ENCODE measurements around the gene TNXB. TPM values are rescaled to one million over a fixed set of nuclear protein-coding genes. Genes with fewer than 3 reads are reported as not detected.

The TNXB gene
- total RNA-seq, 1 donor from 2014 or later = 0.38 TPM

DNA sequence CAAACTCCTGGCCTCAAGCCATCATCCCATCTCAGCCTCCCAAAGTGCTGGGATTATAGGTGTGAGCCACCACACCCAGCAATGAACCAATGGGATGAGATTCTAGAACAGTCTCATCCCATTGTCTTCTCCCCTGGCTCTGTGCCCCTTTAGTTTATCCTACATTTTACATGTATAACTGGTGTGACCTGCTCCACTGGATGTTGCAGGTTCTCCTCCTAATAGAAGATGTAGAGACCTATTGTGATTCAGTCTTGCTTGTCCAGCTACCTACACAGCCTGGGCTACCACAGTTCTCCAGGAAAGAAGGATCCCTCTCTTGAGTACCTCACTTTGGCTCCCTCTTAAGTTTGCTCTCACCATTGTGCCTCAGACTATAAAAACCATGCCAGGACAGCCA is 23.0 kb upstream of the TNXB start:
- no peak for DNase-seq (ENCODE audit: low read depth)
- Histone ChIP-seq H3K27me3 (ENCODE audit: control insufficient read depth, insufficient read depth, low read length) (peaks cover 2% of the 10 kb centered on the region), H3K36me3 (ENCODE audit: control insufficient read depth, insufficient read depth, low read length) (no peaks in the 10 kb centered on the region), H3K4me3 (ENCODE audit: low read depth, low read length) (no peak overlapping the region)
- TF ChIP-seq, protein P1, sequence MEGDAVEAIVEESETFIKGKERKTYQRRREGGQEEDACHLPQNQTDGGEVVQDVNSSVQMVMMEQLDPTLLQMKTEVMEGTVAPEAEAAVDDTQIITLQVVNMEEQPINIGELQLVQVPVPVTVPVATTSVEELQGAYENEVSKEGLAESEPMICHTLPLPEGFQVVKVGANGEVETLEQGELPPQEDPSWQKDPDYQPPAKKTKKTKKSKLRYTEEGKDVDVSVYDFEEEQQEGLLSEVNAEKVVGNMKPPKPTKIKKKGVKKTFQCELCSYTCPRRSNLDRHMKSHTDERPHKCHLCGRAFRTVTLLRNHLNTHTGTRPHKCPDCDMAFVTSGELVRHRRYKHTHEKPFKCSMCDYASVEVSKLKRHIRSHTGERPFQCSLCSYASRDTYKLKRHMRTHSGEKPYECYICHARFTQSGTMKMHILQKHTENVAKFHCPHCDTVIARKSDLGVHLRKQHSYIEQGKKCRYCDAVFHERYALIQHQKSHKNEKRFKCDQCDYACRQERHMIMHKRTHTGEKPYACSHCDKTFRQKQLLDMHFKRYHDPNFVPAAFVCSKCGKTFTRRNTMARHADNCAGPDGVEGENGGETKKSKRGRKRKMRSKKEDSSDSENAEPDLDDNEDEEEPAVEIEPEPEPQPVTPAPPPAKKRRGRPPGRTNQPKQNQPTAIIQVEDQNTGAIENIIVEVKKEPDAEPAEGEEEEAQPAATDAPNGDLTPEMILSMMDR (IDR thresholded peaks at IDR 0.05; ENCODE audit: insufficient read depth, low read length, poor library complexity, severe bottlenecking) = no peak

DNA sequence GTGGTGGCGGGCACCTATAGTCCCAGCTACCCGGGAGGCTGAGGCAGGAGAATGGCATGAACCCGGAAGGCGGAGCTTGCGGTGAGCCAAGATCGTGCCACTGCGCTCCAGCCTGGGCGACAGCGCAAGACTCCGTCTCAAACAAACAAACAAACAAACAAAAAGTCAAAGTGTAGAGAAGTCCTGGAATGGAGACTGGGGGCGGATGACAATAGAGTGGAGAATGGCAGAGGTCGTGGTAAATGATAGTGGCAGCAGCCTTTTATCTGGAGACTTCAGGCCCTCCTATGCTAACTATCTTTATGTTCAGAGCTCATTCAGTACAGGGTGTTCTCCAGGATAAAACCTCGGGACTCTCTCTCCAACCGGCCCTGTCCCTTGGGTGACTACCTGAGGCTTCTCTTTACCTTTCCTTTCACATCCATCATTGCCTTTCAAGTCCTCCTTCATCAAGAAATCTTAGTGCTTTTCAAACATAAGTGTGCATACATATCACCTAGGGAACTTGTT is 22.4 kb upstream of the TNXB start:
- H3K27me3 ChIP-seq (ENCODE audit: control insufficient read depth, insufficient read depth, low read length) = peaks cover 2% of the 10 kb centered on the region
- TF ChIP-seq, protein P1 (IDR thresholded peaks at IDR 0.05; ENCODE audit: insufficient read depth, low read length, poor library complexity, severe bottlenecking) = no peak
- no peak overlapping the region for H3K4me3 ChIP-seq (ENCODE audit: low read depth, low read length)
- no peak for DNase-seq (ENCODE audit: low read depth)
- no peaks in the 10 kb centered on the region for H3K36me3 ChIP-seq (ENCODE audit: control insufficient read depth, insufficient read depth, low read length)

DNA sequence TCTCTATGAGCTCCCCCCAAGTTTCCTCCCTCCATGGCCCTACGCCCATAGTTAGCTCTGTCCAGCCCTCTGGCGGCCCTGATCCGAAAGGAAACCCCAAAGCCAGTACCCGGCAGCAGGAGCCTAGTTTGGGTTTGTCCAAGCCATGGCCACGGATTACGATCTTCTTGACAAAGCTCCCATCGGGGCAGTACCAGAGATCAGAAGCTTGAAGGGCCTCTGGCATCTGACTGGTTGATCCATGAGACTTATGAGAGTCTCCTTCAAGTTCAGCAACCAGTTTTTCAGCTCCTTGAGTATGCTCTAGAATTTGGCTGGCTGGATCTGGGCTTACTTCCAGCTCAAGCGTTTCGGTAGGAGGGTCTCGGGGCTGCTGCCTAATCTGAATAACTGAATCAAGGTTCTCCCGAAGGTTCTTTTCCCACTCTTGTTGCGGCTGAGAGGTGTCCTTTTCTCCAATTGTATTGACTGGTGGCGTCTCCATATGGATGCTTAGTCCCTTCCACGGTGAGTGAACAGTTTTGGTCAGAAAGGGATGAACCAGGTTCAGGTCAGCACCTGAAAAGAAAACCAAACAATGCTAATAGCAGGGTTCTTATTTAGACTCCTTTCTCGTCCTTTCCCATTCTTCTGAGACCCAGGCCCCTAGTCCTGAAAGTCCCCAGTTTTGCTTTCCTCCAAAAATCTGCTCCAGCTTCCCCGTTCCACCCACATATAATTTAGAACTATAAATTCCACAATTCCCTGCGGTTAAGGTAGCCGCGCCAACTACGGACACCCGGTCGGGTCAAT is 20.4 kb upstream of the TNXB start:
- no peaks in the 10 kb centered on the region for H3K27me3 ChIP-seq (ENCODE audit: control insufficient read depth, insufficient read depth, low read length)
- H3K4me3 ChIP-seq (ENCODE audit: low read depth, low read length) = peak overlapping the region; percentile 65
- TF ChIP-seq, protein P1 (IDR thresholded peaks at IDR 0.05; ENCODE audit: insufficient read depth, low read length, poor library complexity, severe bottlenecking) = no peak
- H3K36me3 ChIP-seq (ENCODE audit: control insufficient read depth, insufficient read depth, low read length) = no peaks in the 10 kb centered on the region
- no peak for DNase-seq (ENCODE audit: low read depth)

DNA sequence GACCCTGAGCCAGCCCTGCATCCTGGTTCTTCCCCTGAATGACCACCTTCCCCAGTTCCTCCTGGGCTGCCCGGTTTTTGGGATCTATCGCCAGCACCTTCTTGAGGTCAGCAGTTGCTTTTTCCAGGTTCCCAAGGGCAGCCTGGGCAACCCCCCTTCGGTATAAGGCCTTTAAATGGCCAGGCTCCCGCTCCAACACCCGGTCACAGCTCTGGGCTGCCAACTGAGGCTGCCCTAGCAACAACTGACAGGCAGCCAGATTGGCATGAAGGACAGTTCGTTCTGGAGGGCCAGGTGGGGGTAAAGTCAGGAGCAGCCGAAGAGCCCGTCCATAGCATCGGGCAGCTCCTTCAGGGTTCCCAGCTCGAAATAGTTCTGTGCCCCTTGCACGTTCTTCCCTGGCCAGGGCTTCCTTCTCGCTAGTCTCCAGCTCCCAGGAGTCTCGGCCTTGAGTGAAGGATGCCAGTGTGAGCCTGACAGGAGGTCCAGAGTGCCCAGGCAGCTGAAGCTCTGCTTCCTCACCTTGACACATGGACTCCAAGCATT is 19.7 kb upstream of the TNXB start:
- Histone ChIP-seq H3K36me3 (ENCODE audit: control insufficient read depth, insufficient read depth, low read length) (no peaks in the 10 kb centered on the region), H3K27me3 (ENCODE audit: control insufficient read depth, insufficient read depth, low read length) (no peaks in the 10 kb centered on the region), H3K4me3 (ENCODE audit: low read depth, low read length) (no peak overlapping the region)
- TF ChIP-seq, protein P1 (IDR thresholded peaks at IDR 0.05; ENCODE audit: insufficient read depth, low read length, poor library complexity, severe bottlenecking) = no peak
- DNase-seq (ENCODE audit: low read depth) = no peak

DNA sequence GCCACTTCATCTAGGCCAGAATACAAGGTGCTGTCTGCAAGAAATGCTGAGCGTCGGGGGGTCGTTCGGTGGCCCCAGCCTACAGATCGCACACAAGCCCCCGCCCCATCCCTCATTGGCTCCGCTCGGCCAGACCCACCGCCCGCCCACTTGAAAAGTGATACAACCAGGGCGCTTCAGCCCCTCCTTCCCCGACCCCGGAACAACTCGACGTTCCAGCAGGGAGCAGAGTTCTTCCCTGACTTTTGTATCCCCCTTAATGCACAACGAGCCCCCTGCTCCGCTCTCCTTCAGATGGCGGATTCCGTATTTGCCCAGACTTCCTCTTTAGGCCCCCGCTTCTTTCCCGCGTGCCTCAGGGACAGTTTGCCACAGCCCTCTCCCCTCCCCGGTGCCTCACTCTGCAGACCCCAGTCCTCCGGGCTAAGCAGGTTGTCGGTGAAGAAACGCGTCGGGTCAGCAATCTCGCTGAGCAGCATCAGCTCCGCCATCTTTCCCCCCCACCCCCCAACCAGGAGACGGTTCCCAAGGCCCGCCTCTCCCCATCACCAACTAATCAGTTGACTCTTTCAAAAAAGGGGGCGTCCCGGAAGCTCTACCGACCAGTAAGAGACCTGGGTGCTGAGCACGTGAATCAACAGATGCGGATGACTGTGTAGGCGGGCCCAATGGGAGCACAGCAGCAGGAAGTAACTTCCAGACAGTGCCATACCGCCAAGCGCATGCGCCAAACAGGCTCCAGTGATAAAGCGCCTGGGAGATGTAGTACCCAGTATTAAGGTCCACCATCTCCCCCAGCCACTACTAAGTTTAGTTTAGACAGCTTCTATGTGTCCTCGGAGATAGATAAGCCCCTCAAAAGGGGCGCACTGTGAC is 18.8 kb upstream of the TNXB start, which contains the start of gene ATF6B:
ATF6B (minus strand) TSS at position 530 of the 876 bp plus-strand sequence; CDS start at position 491, 39 bp downstream.
- Histone ChIP-seq H3K36me3 (ENCODE audit: control insufficient read depth, insufficient read depth, low read length) (no peaks in the 10 kb centered on the region), H3K27me3 (ENCODE audit: control insufficient read depth, insufficient read depth, low read length) (no peaks in the 10 kb centered on the region), H3K4me3 (ENCODE audit: low read depth, low read length) (peak within 1 kb of the TSS; percentile 80)
- peak; percentile 100 for DNase-seq (ENCODE audit: low read depth)
- TF ChIP-seq, protein P1 (IDR thresholded peaks at IDR 0.05; ENCODE audit: insufficient read depth, low read length, poor library complexity, severe bottlenecking) = no peak

All from kidney epithelial cell (primary cell).